Liver (tissue), 3 donors: ENCODE measurements around the gene ANKRD34C.

Experiments used
- CTCF ChIP-seq: fragments of 150-350 bp; IDR thresholded peaks from 2 replicates; pipeline ENCODE4 v1.5.1; 2017; ENCODE audit warnings: improper control_type of control experiment, low read depth, low read length; ENCODE audit not compliant: missing input control
- FOXA1 ChIP-seq: IDR thresholded peaks from 2 replicates; pipeline ENCODE4 v1.6.1; 2016; ENCODE audit warnings: antibody characterized with exemption
- GABPA ChIP-seq, 2 donors: IDR thresholded peaks in 1 of 2; conservative IDR thresholded peaks in 1 of 2; 2 replicates each; pipeline ENCODE4 v1.6.1; 2016; ENCODE audit warnings: antibody characterized with exemption in 2 of 2, mild to moderate bottlenecking in 1 of 2, moderate library complexity in 1 of 2
- JUND ChIP-seq, 2 donors: IDR thresholded peaks; 2 replicates each; pipeline ENCODE4 v1.6.1; 2016; ENCODE audit warnings: antibody characterized with exemption in 2 of 2
- REST ChIP-seq: IDR thresholded peaks from 2 replicates; pipeline ENCODE4 v1.6.1; 2016; ENCODE audit warnings: antibody characterized with exemption, mild to moderate bottlenecking
- SP1 ChIP-seq: IDR thresholded peaks from 2 replicates; pipeline ENCODE4 v1.6.1; 2018; ENCODE audit warnings: antibody characterized with exemption, mild to moderate bottlenecking
- TAF1 ChIP-seq: conservative IDR thresholded peaks from 2 replicates; pipeline ENCODE4 v1.6.1; 2016; ENCODE audit warnings: antibody characterized with exemption, mild to moderate bottlenecking
- YY1 ChIP-seq: IDR thresholded peaks from 2 replicates; pipeline ENCODE4 v1.6.1; 2016; ENCODE audit warnings: antibody characterized with exemption, mild to moderate bottlenecking
- ZBTB33 ChIP-seq: IDR thresholded peaks from 2 replicates; pipeline ENCODE4 v1.6.1; 2016; ENCODE audit warnings: antibody characterized with exemption
- donor health status: healthy.
- donor health status: healthy.

GRCh38 chr15:79310985-79311900, 28.7 kb downstream of the ANKRD34C start, which contains the start of gene TMED3:
- TF ChIP-seq ZBTB33: no peak
- no peak for TF ChIP-seq CTCF
- no peak for TF ChIP-seq JUND (IDR thresholded peaks at IDR 0.05)
- no peak for TF ChIP-seq YY1
- TF ChIP-seq REST: no peak
- TF ChIP-seq TAF1: no peak
- no peak for TF ChIP-seq GABPA (IDR thresholded peaks at IDR 0.05 in 1 of 2, conservative IDR thresholded peaks at IDR 0.05 in 1 of 2)
- no peak for TF ChIP-seq SP1
- no peak for TF ChIP-seq FOXA1
